GM19035 (cell line): ENCODE measurements around the gene FGFBP2.
"Not testable (repeated sequence)": the region's sequence is repeated elsewhere in the genome, so short reads cannot be mapped to it uniquely, and the experiment has no call there.

Experiments
- ATAC-seq: cut with Tn5 transposase; IDR thresholded peaks from one replicate; pipeline ENCODE4 v1.9.1; 2021; ENCODE audit not compliant: unreplicated experiment

The FGFBP2 gene

GRCh38 chr4:15931451-15932210 lies 31.3 kb downstream of the FGFBP2 start:
- ATAC-seq = no peak

GRCh38 chr4:15930314-15930713 lies 32.7 kb downstream of the FGFBP2 start:
- ATAC-seq = no peak

GRCh38 chr4:15929540-15929939 lies 33.4 kb downstream of the FGFBP2 start:
- ATAC-seq = no peak

- ATAC-seq = no peak
Observed at GRCh38 chr4:15928883-15929282, 34.1 kb downstream of the FGFBP2 start.

GRCh38 chr4:15926486-15926885 lies 36.5 kb downstream of the FGFBP2 start:
- ATAC-seq = no peak

GRCh38 chr4:15925830-15926229 lies 37.1 kb downstream of the FGFBP2 start:
- no peak for ATAC-seq

- ATAC-seq = no peak
Observed at GRCh38 chr4:15921592-15921932, 41.4 kb downstream of the FGFBP2 start.

GRCh38 chr4:15920723-15921591 lies 42.0 kb downstream of the FGFBP2 start:
- ATAC-seq = no peak

- ATAC-seq = no peak
Observed at GRCh38 chr4:15918484-15919129, 44.4 kb downstream of the FGFBP2 start.

- no peak for ATAC-seq
Observed at GRCh38 chr4:15917297-15917696, 45.7 kb downstream of the FGFBP2 start.

GRCh38 chr4:15916358-15916757 lies 46.6 kb downstream of the FGFBP2 start:
- not testable (repeated sequence) for ATAC-seq

GRCh38 chr4:15914736-15915135 lies 48.2 kb downstream of the FGFBP2 start:
- ATAC-seq = no peak

- ATAC-seq = no peak
Observed at GRCh38 chr4:15914291-15914690, 48.7 kb downstream of the FGFBP2 start.

GRCh38 chr4:15913631-15913970 lies 49.4 kb downstream of the FGFBP2 start:
- ATAC-seq = no peak

- ATAC-seq = no peak
Observed at GRCh38 chr4:15912961-15913630, 49.9 kb downstream of the FGFBP2 start.

GRCh38 chr4:15912236-15912635 lies 50.7 kb downstream of the FGFBP2 start:
- ATAC-seq = no peak
